ENCODE results near the gene TUT4. TPM values are rescaled to one million over a fixed set of nuclear protein-coding genes. Genes with fewer than 3 reads are reported as not detected.

The TUT4 gene
- total RNA-seq, 1 donor from 2014 or later: 52.5 TPM

DNA sequence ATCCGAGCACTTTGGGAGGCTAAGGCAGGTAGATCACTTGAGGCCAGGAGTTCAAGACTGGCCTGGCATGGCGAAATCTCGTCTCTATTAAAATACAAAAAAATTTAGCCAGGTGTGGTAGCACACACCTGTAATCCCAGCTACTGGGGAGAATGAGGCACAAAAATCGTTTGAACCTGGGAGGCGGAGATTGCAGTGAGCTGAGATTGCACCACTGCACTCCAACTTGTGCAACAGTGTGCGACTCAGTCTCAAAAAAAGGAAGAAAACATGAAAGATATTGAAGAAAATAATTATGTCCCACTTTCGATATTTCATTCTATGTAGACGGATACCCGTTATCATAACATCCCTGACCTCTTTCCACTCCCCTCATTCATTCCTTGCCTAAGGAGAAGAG lies 19.2 kb downstream of the TUT4 start:
- no peak for DNase-seq (ENCODE audit: low read depth)

GRCh38 chr1:52532731-52533327 lies 20.1 kb downstream of the TUT4 start:
- no peak for DNase-seq (ENCODE audit: low read depth)

DNA sequence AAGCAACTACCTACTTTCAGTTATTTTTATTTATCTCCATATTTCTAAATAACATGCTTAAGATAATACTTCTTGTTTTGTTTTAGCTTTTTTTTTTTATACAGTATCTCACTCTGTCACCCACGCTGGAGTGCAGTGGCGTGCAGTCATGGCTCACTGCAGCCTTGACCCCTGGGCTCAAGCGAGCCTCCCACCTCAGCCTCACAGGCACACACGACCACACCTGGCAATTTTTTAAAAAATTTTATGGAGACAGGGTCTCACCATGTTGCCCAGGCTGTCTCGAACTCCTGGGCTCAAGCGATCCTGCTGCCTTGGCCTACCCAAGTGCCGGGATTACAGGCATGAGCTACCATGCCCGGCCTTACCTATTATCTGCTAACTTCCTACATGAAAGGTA lies 20.6 kb downstream of the TUT4 start:
- DNase-seq (ENCODE audit: low read depth): no peak

DNA sequence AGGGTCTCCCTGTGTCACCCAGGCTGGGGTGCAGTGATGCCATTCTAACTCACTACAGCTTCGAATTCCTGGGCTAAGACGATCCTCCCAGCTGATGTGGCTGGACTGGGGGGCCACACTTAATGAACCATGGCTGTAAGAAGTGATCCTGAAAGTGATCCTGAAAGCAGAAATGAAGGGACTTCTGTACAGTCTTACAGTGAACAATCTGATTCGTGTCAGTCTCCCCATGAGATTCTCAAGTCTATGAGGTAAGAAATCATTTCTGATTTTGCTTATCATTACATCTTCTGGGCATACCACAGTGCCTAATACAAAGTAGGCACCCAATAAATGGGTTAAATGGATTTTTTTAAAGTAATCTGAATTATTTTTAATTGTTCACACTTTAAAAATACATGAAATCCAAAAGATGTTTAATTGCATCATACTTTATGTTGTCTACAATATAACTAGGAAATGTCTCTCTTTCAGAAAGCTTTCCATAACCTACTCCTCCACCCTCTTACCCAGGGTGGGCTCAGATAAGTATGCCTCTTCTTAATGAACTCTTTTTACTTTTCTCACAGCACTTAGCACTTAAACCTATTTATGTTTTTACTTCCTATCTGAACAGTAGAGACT lies 21.5 kb downstream of the TUT4 start:
- DNase-seq (ENCODE audit: low read depth): no peak

- DNase-seq (ENCODE audit: low read depth): no peak
These were observed 22.2 kb downstream of the TUT4 start for GRCh38 chr1:52530563-52531144.

GRCh38 chr1:52523376-52523775 lies 29.5 kb downstream of the TUT4 start:
- no peak for DNase-seq (ENCODE audit: low read depth)

GRCh38 chr1:52520148-52520547 lies 32.7 kb downstream of the TUT4 start:
- DNase-seq (ENCODE audit: low read depth): peak; percentile 39

DNA sequence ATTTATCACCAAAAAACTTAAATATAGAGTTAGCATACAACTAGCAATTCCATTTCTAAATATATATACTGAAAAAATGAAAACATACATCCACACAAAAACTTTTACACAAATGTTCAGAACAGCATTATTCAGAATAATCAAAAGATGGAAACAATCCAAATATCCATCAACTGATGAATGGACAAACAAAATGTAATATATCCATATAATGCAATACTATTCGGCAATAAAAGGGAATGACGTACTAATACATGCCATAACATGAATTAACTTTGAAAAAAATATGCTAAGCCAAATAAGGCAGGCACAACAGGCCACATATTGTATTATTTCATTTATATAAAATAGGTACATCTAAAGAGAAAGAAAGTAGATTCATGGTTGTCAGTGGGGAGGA lies 33.9 kb downstream of the TUT4 start:
- DNase-seq (ENCODE audit: low read depth): no peak

GRCh38 chr1:52511851-52512615 lies 40.9 kb downstream of the TUT4 start:
- no peak for DNase-seq (ENCODE audit: low read depth)

DNA sequence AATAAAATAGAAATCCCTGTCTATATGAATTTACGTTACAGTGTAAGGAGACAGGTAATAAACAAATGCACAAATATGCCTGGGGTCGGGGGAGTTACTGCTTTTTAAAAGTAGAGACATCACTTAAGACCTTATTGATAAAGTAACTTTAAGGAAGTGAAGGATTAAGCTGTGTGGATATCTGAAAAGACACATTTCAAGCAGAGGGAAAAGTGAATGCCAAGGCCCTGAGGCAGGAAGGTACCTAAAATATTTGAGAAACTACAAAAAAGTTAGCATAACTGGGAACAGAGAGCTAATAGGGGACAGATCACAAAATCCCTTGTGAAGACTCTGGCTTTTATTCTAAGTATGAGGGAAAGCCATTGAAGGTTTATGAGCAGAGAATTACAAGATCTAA lies 41.5 kb downstream of the TUT4 start:
- DNase-seq (ENCODE audit: low read depth): no peak

GRCh38 chr1:52506920-52507546 lies 45.9 kb downstream of the TUT4 start:
- DNase-seq (ENCODE audit: low read depth): no peak

GRCh38 chr1:52506349-52506748 lies 46.5 kb downstream of the TUT4 start:
- no peak for DNase-seq (ENCODE audit: low read depth)

DNA sequence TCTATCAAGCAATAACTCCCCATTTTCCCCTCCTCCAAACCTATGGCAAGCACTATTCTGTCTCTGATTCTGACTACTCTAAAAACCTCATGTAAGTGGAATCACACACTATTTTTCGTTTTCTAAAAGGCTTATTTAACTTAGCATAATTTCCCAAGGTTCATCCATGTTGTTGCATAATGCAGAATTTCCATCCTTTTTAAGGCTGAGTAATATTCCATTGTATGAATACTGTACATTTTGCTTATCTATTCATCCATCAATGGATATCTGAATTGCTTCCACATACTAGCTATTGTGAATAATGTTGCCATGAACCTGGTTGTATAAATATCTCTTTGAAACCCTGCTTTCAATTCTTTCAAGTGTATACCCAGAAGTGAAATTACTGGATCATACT lies 48.2 kb downstream of the TUT4 start:
- no peak for DNase-seq (ENCODE audit: low read depth)

GRCh38 chr1:52503706-52504105 lies 49.2 kb downstream of the TUT4 start:
- no peak for DNase-seq (ENCODE audit: low read depth)

GRCh38 chr1:52502789-52503188 lies 50.1 kb downstream of the TUT4 start:
- no peak for DNase-seq (ENCODE audit: low read depth)

- no peak for DNase-seq (ENCODE audit: low read depth)
These were observed 65.3 kb downstream of the TUT4 start for GRCh38 chr1:52487632-52488031.

DNA sequence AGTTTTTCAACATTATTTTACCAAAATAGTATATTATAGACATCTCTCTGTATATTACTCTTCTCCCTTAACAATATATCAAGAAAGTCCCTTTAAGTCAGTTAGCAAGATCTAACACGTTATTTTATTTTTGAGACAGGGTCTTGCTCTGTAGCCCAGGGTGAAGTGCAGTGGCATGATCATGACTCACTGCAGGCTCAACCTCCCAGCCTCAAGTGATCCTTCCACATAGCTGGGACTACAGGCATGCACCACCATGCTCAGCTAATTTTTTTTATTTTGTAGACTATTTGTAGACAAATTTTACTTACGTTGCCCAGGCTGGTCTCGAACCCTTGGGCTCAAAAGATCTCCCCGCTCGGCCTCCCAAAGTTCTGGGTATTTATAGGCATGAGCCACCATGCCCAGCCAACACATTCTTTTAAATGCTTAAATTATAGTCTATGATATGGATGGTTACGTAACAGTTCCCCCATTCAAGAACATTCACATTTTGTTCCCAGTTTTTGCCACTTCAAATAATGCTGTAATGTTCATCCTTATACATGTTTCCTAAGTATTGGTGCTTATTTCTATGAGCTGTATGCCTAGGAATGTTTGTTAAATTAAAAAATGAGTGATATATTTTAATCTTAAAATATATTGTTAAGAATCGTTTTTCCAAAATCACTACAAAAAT lies 70.4 kb downstream of the TUT4 start:
- DNase-seq (ENCODE audit: low read depth): peak; percentile 5

GRCh38 chr1:52479076-52479475 lies 73.8 kb downstream of the TUT4 start:
- DNase-seq (ENCODE audit: low read depth): no peak

DNA sequence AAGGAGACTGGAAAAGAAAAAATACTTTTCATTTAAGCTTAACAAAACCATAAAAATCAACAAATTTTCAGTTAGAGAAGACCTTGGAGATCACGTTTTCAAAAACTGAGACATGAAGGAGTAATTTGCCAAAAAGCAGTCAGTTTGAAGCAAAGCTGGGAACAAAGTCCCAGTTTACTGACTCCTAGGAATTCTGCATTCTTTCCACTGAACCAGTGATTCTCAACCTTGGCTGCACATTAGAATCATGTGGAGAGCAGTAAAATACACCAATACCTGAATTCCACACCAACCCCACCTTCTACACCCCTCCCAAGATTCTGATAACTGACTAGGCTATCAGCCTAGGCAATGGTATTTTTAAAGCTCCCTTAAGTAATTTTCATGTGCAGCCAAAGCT lies 75.0 kb downstream of the TUT4 start:
- DNase-seq (ENCODE audit: low read depth): peak; percentile 28

DNA sequence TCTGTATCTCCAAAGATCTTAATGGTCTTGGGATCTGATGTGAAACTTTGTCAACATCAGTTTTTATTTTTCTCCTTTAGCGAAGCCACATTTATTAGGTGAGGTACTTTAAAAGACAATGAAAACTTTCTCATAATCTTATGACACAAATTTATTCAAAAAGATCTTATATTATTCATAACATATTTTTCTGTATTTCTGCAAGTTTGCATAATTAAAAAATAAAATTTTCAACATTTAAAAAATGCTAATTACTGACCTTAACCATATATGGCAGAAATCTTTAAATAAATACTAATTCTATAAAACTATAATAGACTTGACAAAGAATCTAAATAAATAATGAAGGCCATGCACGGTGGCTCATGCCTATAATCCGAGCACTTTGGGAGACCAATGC lies 75.9 kb downstream of the TUT4 start:
- no peak for DNase-seq (ENCODE audit: low read depth)

- DNase-seq (ENCODE audit: low read depth): no peak
These were observed 78.1 kb downstream of the TUT4 start for GRCh38 chr1:52474807-52475206.

DNA sequence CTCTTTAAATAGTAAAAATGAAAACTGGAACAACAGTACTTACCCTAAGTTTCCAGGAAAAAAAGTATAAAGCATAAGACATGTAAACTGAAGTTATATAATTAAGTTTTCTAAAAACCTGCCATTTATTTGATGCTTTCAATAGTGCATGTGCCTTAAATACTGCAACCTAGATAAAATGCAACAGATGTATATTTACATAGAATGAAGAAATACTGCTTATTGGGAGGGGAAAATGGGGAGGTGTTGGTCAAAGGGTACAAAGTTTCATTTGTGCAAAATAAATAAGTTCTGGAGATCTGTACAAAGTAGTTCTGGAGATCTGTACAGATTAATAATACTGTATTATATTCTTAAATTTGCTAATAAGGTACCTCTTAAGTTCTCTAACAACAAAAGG lies 79.9 kb downstream of the TUT4 start:
- DNase-seq (ENCODE audit: low read depth): no peak
